ENCODE results near the gene ZNF747.
"Not testable (repeated sequence)": the region's sequence is repeated elsewhere in the genome, so short reads cannot be mapped to it uniquely, and the experiment has no call there.

The ZNF747 gene

GRCh38 chr16:30532285-30533145 is 2.1 kb downstream of the ZNF747 start:
- DNase-seq = no peak

GRCh38 chr16:30530163-30531037 is 4.3 kb downstream of the ZNF747 start:
- DNase-seq = no peak

- DNase-seq = no peak
These were observed 5.7 kb downstream of the ZNF747 start for GRCh38 chr16:30528799-30529457.

GRCh38 chr16:30527635-30528178 is 7.0 kb downstream of the ZNF747 start:
- no peak for DNase-seq

- DNase-seq = peak; percentile 88 to 92
These were observed 7.6 kb downstream of the ZNF747 start for GRCh38 chr16:30526823-30527634.

- no peak for DNase-seq
These were observed 8.4 kb downstream of the ZNF747 start, which contains the start of gene ZNF768 for GRCh38 chr16:30526137-30526822. Gene ZNF768, minus strand, starts transcription at chr16:30526566. Its CDS starts 153 bp downstream, at chr16:30526413.

GRCh38 chr16:30525844-30526136 is 8.9 kb downstream of the ZNF747 start:
- no peak for DNase-seq

- DNase-seq = no peak
These were observed 9.8 kb downstream of the ZNF747 start for GRCh38 chr16:30524575-30525568.

GRCh38 chr16:30523768-30524574 is 10.7 kb downstream of the ZNF747 start:
- DNase-seq = no peak

- DNase-seq = not testable (repeated sequence)
These were observed 11.8 kb downstream of the ZNF747 start for GRCh38 chr16:30522702-30523463.

- no peak for DNase-seq
These were observed 12.6 kb downstream of the ZNF747 start for GRCh38 chr16:30521873-30522641.

- DNase-seq = no peak
These were observed 13.2 kb downstream of the ZNF747 start for GRCh38 chr16:30521476-30521872.

GRCh38 chr16:30519120-30520049 is 15.3 kb downstream of the ZNF747 start:
- DNase-seq = no peak

- DNase-seq = no peak
These were observed 16.1 kb downstream of the ZNF747 start for GRCh38 chr16:30518552-30518951.

- DNase-seq = no peak
These were observed 19.4 kb downstream of the ZNF747 start for GRCh38 chr16:30515275-30515674.

- DNase-seq = no peak
These were observed 23.1 kb downstream of the ZNF747 start for GRCh38 chr16:30511509-30511908.

Data from NCI-H187 (cell line).